HepG2 (cell line): ENCODE measurements around the gene SCAF8. TPM values are rescaled to one million over a fixed set of nuclear protein-coding genes. Genes with fewer than 3 reads are reported as not detected.
A peak's percentile ranks its signal among the peaks of the same experiment; 100 is the strongest.

ENCODE experiments used
- AGO1 ChIP-seq: fragments of 200-400 bp; formaldehyde crosslinking; IDR thresholded peaks from 2 replicates; pipeline ENCODE4 v1.6.1; 2017; ENCODE audit warnings: mild to moderate bottlenecking, low read depth, low read length, moderate library complexity; ENCODE audit not compliant: poor library complexity, severe bottlenecking
- BRD4 ChIP-seq: sonication (generic); formaldehyde crosslinking; IDR thresholded peaks from 2 replicates; pipeline ENCODE4 v1.4.0; 2020; ENCODE audit warnings: missing genetic modification reagents
- CEBPG ChIP-seq: IDR thresholded peaks from 2 replicates; pipeline ENCODE4 v1.6.1; 2016
- CHCHD3 ChIP-seq: sonication (generic); formaldehyde crosslinking; IDR thresholded peaks from 2 replicates; pipeline ENCODE4 v1.8.0; 2022; ENCODE audit warnings: mild to moderate bottlenecking, missing genetic modification reagents, moderate library complexity
- DPF2 ChIP-seq: sonication (generic); formaldehyde crosslinking; IDR thresholded peaks from 2 replicates; pipeline ENCODE4 v1.4.0; 2020; ENCODE audit warnings: mild to moderate bottlenecking, low read depth, missing genetic modification reagents, borderline replicate concordance
- HHEX ChIP-seq: IDR thresholded peaks from 2 replicates; pipeline ENCODE4 v1.6.1; 2016; ENCODE audit warnings: control low read depth
- KLF6 ChIP-seq: IDR thresholded peaks from 2 replicates; pipeline ENCODE4 v1.8.0; 2016; ENCODE audit warnings: missing biosample characterization, missing genetic modification reagents
- KLF9 ChIP-seq: IDR thresholded peaks from 2 replicates; pipeline ENCODE4 v1.6.1; 2016; ENCODE audit warnings: low read depth
- NR2C2 ChIP-seq: sonication (generic); formaldehyde crosslinking; IDR thresholded peaks from 2 replicates; pipeline ENCODE4 v1.4.0; 2020; ENCODE audit warnings: missing genetic modification reagents, mild to moderate bottlenecking, moderate library complexity, borderline replicate concordance
- PHF21A ChIP-seq: sonication (generic); formaldehyde crosslinking; IDR thresholded peaks from 2 replicates; pipeline ENCODE4 v1.5.0; 2020; ENCODE audit warnings: mild to moderate bottlenecking, missing genetic modification reagents
- POLR2AphosphoS5 ChIP-seq: IDR thresholded peaks from 2 replicates; pipeline ENCODE4 v1.6.1; 2012; ENCODE audit warnings: low read depth, low read length
- ZKSCAN8 ChIP-seq: IDR thresholded peaks from 2 replicates; pipeline ENCODE4 v1.6.1; 2016; ENCODE audit warnings: borderline replicate concordance, missing genetic modification reagents, missing compliant biosample characterization
- ZNF543 ChIP-seq: sonication (generic); formaldehyde crosslinking; IDR thresholded peaks from 2 replicates; pipeline ENCODE4 v1.4.0; 2020; ENCODE audit warnings: mild to moderate bottlenecking, missing genetic modification reagents
- ZNF569 ChIP-seq: sonication (generic); formaldehyde crosslinking; IDR thresholded peaks from 2 replicates; pipeline ENCODE4 v1.5.0; 2020; ENCODE audit warnings: mild to moderate bottlenecking, missing genetic modification reagents, moderate library complexity, borderline replicate concordance
- ZNF670 ChIP-seq: sonication (generic); formaldehyde crosslinking; IDR thresholded peaks from 2 replicates; pipeline ENCODE4 v1.8.0; 2022; ENCODE audit warnings: mild to moderate bottlenecking, missing genetic modification reagents, borderline replicate concordance
- ZSCAN21 ChIP-seq: sonication (generic); formaldehyde crosslinking; IDR thresholded peaks from 2 replicates; pipeline ENCODE4 v1.8.0; 2022; ENCODE audit warnings: mild to moderate bottlenecking, missing genetic modification reagents, moderate library complexity, borderline replicate concordance
- polyA plus RNA-seq, 8 experiments: library from polyadenylated mRNA; depleted of rRNA in 3 of 8; stranded (reverse) in 7 of 8; unstranded in 1 of 8; fragments of >200 nt; fragmentation: Illumina TruSeq in 4 of 8; extraction: Trizol in 4 of 8; gene quantifications; 2 replicates each; pipeline versions ENCODE4 v1.2.1 to v1.2.3, GENCODE V29; 2011 to 2016; ENCODE audit warnings: low read depth in 4 of 8, missing spikeins in 1 of 8, mixed read lengths in 1 of 8; ENCODE audit not compliant: insufficient read depth in 1 of 8
- total RNA-seq, 5 experiments: library from RNA; depleted of rRNA; stranded (reverse); fragments of >200 nt; fragmentation: Illumina TruSeq; extraction: Trizol; gene quantifications; 2 replicates each; pipeline ENCODE4 v1.2.3, GENCODE V29; 2016; ENCODE audit warnings: low read depth in 1 of 5
- TF ChIP-seq, protein P1 (sequence below): sonication (generic); formaldehyde crosslinking; IDR thresholded peaks from 2 replicates; pipeline ENCODE4 v1.4.0; 2020; ENCODE audit warnings: missing genetic modification reagents, mild to moderate bottlenecking, borderline replicate concordance
- TF ChIP-seq, protein P2 (sequence below): sonication (generic); formaldehyde crosslinking; IDR thresholded peaks from 2 replicates; pipeline ENCODE4 v1.8.0; 2022; ENCODE audit warnings: missing genetic modification reagents, mild to moderate bottlenecking, borderline replicate concordance
- TF ChIP-seq, protein P3 (sequence below): sonication (generic); formaldehyde crosslinking; IDR thresholded peaks from 2 replicates; pipeline ENCODE4 v1.5.0; 2020; ENCODE audit warnings: mild to moderate bottlenecking, missing genetic modification reagents
- TF ChIP-seq, protein P4 (sequence below): sonication (generic); formaldehyde crosslinking; IDR thresholded peaks from 2 replicates; pipeline ENCODE4 v1.4.0; 2020; ENCODE audit warnings: mild to moderate bottlenecking, missing genetic modification reagents
- TF ChIP-seq, protein P5 (sequence below): sonication (generic); formaldehyde crosslinking; IDR thresholded peaks from 2 replicates; pipeline ENCODE4 v1.5.0; 2020; ENCODE audit warnings: missing genetic modification reagents

SCAF8 gene
- total and polyA plus RNA-seq, 2 of the 13 experiments (the other 11 are each of a cell fraction or from before 2014, with no cell fraction given), result 15.3 to 40.8 TPM

DNA sequence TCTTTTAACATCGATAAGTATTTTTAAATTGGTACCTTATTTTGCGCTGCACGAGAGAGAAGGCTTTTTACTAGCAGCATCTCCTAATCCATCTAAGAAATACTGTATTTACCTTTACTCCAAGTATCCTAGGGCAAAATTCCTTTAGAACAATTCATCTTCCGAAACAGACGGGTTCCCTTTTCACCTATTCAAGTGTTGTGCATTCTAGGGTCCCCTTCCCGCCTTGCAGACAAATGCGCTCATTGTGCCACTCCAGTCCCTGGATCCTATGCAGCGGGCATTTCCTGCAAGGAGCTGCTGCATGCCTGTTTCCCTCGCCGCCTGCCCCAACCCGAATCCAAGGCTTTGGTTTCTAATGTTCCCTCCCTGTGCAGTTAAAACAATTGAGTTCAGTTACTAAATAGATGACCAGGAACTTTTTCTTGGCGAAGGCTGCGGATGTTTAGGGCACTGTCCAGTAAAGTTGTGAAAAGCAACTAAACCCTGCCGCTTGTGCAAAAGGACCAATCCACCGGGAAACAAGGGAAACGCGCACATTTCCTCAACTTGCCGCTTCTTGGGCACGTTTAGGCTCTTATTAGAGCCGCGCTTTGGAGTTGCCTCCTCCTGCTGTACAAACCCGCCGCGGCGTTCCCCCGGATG is 556 bp upstream of the SCAF8 start (continued):
- TF ChIP-seq, protein P1, sequence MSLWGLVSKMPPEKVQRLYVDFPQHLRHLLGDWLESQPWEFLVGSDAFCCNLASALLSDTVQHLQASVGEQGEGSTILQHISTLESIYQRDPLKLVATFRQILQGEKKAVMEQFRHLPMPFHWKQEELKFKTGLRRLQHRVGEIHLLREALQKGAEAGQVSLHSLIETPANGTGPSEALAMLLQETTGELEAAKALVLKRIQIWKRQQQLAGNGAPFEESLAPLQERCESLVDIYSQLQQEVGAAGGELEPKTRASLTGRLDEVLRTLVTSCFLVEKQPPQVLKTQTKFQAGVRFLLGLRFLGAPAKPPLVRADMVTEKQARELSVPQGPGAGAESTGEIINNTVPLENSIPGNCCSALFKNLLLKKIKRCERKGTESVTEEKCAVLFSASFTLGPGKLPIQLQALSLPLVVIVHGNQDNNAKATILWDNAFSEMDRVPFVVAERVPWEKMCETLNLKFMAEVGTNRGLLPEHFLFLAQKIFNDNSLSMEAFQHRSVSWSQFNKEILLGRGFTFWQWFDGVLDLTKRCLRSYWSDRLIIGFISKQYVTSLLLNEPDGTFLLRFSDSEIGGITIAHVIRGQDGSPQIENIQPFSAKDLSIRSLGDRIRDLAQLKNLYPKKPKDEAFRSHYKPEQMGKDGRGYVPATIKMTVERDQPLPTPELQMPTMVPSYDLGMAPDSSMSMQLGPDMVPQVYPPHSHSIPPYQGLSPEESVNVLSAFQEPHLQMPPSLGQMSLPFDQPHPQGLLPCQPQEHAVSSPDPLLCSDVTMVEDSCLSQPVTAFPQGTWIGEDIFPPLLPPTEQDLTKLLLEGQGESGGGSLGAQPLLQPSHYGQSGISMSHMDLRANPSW (CRISPR knock-in tag), result 0 out of 2 replicates have a peak, but pooled peaks have one; percentile 19
- TF ChIP-seq ZNF670 (CRISPR knock-in tag), result 0 out of 2 replicates have a peak, but pooled peaks have one; percentile 34
- TF ChIP-seq DPF2 (CRISPR knock-in tag), result peak; percentile 42; the same call in 1 of the 2 replicates
- no peak for TF ChIP-seq CEBPG (CRISPR knock-in tag)
- TF ChIP-seq HHEX, result 0 out of 2 replicates have a peak, but pooled peaks have one; percentile 13
- peak; percentile 74; the same call in 1 of the 2 replicates for TF ChIP-seq PHF21A (CRISPR knock-in tag)
- no peak for TF ChIP-seq BRD4 (CRISPR knock-in tag)
- TF ChIP-seq, protein P2, sequence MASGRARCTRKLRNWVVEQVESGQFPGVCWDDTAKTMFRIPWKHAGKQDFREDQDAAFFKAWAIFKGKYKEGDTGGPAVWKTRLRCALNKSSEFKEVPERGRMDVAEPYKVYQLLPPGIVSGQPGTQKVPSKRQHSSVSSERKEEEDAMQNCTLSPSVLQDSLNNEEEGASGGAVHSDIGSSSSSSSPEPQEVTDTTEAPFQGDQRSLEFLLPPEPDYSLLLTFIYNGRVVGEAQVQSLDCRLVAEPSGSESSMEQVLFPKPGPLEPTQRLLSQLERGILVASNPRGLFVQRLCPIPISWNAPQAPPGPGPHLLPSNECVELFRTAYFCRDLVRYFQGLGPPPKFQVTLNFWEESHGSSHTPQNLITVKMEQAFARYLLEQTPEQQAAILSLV (CRISPR knock-in tag), result 0 out of 2 replicates have a peak, but pooled peaks have one; percentile 27
- peak; percentile 65; the same call in 1 of the 2 replicates for TF ChIP-seq POLR2AphosphoS5
- TF ChIP-seq KLF9, result no peak
- 0 out of 2 replicates have a peak, but pooled peaks have one; percentile 72 for TF ChIP-seq ZNF569 (CRISPR knock-in tag)
- TF ChIP-seq KLF6, result no peak
- TF ChIP-seq, protein P3, sequence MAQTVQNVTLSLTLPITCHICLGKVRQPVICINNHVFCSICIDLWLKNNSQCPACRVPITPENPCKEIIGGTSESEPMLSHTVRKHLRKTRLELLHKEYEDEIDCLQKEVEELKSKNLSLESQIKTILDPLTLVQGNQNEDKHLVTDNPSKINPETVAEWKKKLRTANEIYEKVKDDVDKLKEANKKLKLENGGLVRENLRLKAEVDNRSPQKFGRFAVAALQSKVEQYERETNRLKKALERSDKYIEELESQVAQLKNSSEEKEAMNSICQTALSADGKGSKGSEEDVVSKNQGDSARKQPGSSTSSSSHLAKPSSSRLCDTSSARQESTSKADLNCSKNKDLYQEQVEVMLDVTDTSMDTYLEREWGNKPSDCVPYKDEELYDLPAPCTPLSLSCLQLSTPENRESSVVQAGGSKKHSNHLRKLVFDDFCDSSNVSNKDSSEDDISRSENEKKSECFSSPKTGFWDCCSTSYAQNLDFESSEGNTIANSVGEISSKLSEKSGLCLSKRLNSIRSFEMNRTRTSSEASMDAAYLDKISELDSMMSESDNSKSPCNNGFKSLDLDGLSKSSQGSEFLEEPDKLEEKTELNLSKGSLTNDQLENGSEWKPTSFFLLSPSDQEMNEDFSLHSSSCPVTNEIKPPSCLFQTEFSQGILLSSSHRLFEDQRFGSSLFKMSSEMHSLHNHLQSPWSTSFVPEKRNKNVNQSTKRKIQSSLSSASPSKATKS (CRISPR knock-in tag), result 0 out of 2 replicates have a peak, but pooled peaks have one; percentile 21
- no peak for TF ChIP-seq ZSCAN21 (CRISPR knock-in tag)
- peak; percentile 19; the same call in 1 of the 2 replicates for TF ChIP-seq ZKSCAN8
- peak; percentile 78 for TF ChIP-seq AGO1
- TF ChIP-seq, protein P4, sequence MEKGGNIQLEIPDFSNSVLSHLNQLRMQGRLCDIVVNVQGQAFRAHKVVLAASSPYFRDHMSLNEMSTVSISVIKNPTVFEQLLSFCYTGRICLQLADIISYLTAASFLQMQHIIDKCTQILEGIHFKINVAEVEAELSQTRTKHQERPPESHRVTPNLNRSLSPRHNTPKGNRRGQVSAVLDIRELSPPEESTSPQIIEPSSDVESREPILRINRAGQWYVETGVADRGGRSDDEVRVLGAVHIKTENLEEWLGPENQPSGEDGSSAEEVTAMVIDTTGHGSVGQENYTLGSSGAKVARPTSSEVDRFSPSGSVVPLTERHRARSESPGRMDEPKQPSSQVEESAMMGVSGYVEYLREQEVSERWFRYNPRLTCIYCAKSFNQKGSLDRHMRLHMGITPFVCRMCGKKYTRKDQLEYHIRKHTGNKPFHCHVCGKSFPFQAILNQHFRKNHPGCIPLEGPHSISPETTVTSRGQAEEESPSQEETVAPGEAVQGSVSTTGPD (CRISPR knock-in tag), result no peak
- TF ChIP-seq NR2C2 (CRISPR knock-in tag), result 0 out of 2 replicates have a peak, but pooled peaks have one; percentile 44
- TF ChIP-seq, protein P5, sequence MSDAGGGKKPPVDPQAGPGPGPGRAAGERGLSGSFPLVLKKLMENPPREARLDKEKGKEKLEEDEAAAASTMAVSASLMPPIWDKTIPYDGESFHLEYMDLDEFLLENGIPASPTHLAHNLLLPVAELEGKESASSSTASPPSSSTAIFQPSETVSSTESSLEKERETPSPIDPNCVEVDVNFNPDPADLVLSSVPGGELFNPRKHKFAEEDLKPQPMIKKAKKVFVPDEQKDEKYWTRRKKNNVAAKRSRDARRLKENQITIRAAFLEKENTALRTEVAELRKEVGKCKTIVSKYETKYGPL (CRISPR knock-in tag), result 0 out of 2 replicates have a peak, but pooled peaks have one; percentile 30
- TF ChIP-seq CHCHD3 (CRISPR knock-in tag), result no peak
- TF ChIP-seq ZNF543 (CRISPR knock-in tag), result 0 out of 2 replicates have a peak, but pooled peaks have one; percentile 7
